Mammary microvascular endothelial cell (primary cell): Measurements from ENCODE around the gene CRYBA1. TPM values are rescaled to one million over a fixed set of nuclear protein-coding genes. Genes with fewer than 3 reads are reported as not detected.

Experiments
- total RNA-seq: library from RNA; depleted of rRNA; stranded (reverse); fragments of >200 nt; gene quantifications from 2 replicates; pipeline ENCODE4 v1.2.3, GENCODE V29; 2015

CRYBA1 gene, protein sequence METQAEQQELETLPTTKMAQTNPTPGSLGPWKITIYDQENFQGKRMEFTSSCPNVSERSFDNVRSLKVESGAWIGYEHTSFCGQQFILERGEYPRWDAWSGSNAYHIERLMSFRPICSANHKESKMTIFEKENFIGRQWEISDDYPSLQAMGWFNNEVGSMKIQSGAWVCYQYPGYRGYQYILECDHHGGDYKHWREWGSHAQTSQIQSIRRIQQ
- not detected in 2 replicates for total RNA-seq

DNA sequence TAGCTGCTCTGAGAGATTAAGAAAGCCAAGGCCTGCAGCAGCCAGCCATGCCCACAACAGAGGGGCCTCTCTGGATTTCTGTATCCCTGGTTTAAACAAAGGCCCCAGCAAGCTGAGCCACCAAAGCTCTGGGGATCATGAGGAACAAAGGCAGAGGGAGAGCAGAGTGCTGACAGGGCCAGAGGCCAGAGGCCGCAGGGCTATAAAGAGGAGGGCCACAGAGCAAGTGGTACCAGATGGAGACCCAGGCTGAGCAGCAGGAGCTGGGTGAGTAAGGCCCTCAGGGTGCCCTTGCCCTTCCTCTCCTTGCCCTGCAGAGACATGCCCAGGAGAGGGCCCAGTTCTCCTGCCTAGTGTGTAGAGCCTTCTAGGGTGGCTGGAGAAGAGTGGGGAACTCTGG lies at the start of gene CRYBA1:
Gene CRYBA1 (plus strand): TSS at position 232 of the 400 bp plus-strand sequence. CDS start 5 bp downstream, at position 237.

DNA sequence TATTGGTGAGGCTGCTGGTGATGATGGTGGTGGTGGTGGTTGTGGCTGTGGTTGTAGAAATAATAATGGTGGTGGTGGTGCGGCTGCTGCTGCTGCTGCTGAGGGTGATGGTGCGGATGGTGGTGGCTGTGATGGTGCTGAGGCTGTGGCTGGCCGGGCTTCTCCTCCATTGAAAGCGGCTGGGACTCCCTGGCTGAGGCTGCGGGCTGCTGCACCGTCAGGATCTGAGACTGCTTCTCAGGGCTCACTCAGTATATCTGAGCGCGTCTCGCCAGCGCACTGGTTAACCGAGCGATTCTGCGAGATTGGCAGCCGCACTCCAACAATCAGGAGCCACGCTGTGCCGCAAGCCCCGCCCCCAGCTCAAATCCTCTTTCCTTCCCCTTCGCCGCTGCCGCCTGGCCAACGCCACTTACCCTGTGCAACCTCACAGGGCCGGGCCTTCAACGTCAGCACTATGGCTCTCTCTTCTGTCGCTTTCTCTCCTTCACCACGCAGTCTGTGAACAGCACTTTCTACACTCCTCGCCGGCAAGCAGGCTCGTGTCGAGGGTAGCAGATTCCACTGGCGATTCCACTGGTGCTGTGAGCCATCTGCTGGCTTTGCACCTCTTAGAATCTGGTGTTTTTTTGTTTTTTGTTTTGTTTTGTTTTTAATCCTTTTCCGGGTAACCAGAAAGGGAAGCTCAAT lies 47.4 kb downstream of the CRYBA1 start, which contains the start of gene NUFIP2:
Gene NUFIP2 (minus strand): TSS at position 259 of the 690 bp plus-strand sequence. CDS start 89 bp downstream, at position 170.

Other genes with a start within 250 kb of the CRYBA1 start
- gene SEZ6, start 240.8 kb upstream of the CRYBA1 start, total RNA-seq: not detected in 2 replicates
- gene PIPOX, start 203.7 kb upstream of the CRYBA1 start, total RNA-seq: 0.05 and 0.40 TPM in 2 replicates
- gene MYO18A, start 66.5 kb upstream of the CRYBA1 start, total RNA-seq: 9.9 and 14.2 TPM in 2 replicates
- 19.6 and 21.7 TPM in 2 replicates for gene NUFIP2, start 47.3 kb downstream of the CRYBA1 start, total RNA-seq
- gene TAOK1, start 143.5 kb downstream of the CRYBA1 start, total RNA-seq: 29.2 and 32.8 TPM in 2 replicates